ENCODE measurements around the gene AIFM2.

- TF ChIP-seq CTCF (IDR thresholded peaks at IDR 0.05) (no peak), POLR2A (IDR thresholded peaks at IDR 0.05) (no peak)
Observed at GRCh38 chr10:70119623-70120022, 13.0 kb downstream of the AIFM2 start.

Data from Peyer's patch (tissue), 4 donors.